HCT116 (cell line): ENCODE results near the gene KCNJ10.

ENCODE experiments used
- ATF3 ChIP-seq: IDR thresholded peaks from 2 replicates; pipeline ENCODE4 v1.6.1; 2012
- CEBPB ChIP-seq: IDR thresholded peaks from 2 replicates; pipeline ENCODE4 v1.6.1; 2012; ENCODE audit warnings: low read depth
- CTCF ChIP-seq, 3 experiments: fragments of 200-600 bp in 1 of 3; sonication (generic) in 1 of 3; IDR thresholded peaks in 2 of 3; conservative IDR thresholded peaks in 1 of 3; 2 replicates each; pipeline ENCODE4 v1.5.1; 2012 to 2017; ENCODE audit warnings: low read depth in 2 of 3, low read length in 2 of 3, antibody characterized with exemption in 1 of 3, borderline replicate concordance in 1 of 3, control low read depth in 1 of 3, mild to moderate bottlenecking in 1 of 3, mixed read lengths in 1 of 3, mixed run types in 1 of 3, moderate library complexity in 1 of 3; ENCODE audit not compliant: insufficient read depth in 1 of 3
- EZH2 ChIP-seq: fragments of 200-600 bp; sonication (generic); IDR thresholded peaks from 2 replicates; pipeline ENCODE4 v1.6.1; 2017; ENCODE audit warnings: antibody characterized with exemption, mixed run types
- JUND ChIP-seq: IDR thresholded peaks from 2 replicates; pipeline ENCODE4 v1.6.1; 2012
- POLR2A ChIP-seq: IDR thresholded peaks from 2 replicates; pipeline ENCODE4 v1.7.0; 2011; ENCODE audit warnings: borderline replicate concordance; ENCODE audit not compliant: insufficient read depth, insufficient read length; ENCODE audit errors: extremely low read depth
- POLR2AphosphoS5 ChIP-seq: IDR thresholded peaks from 2 replicates; pipeline ENCODE4 v1.6.1; 2011; ENCODE audit warnings: mild to moderate bottlenecking, low read depth, low read length, moderate library complexity
- SP1 ChIP-seq: IDR thresholded peaks from 2 replicates; pipeline ENCODE4 v1.6.1; 2012; ENCODE audit warnings: low read depth
- SRF ChIP-seq: IDR thresholded peaks from 2 replicates; pipeline ENCODE4 v1.6.1; 2012; ENCODE audit warnings: low read depth
- ZBTB33 ChIP-seq: IDR thresholded peaks from 2 replicates; pipeline ENCODE4 v1.6.1; 2011; ENCODE audit warnings: mild to moderate bottlenecking, low read length, moderate library complexity; ENCODE audit not compliant: insufficient replicate concordance; ENCODE audit errors: extremely low read depth
- ZNF274 ChIP-seq: fragments of 200-500 bp; sonication (Bioruptor generic); IDR thresholded peaks from 2 replicates; pipeline ENCODE4 v1.6.1; 2014; ENCODE audit warnings: mild to moderate bottlenecking, low read depth, low read length, inconsistent platforms

GRCh38 chr1:160009081-160009480 is 60.9 kb downstream of the KCNJ10 start:
- no peak for TF ChIP-seq CEBPB
- TF ChIP-seq CTCF (IDR thresholded peaks at IDR 0.05 in 2 of 3, conservative IDR thresholded peaks at IDR 0.05 in 1 of 3; ENCODE audit: borderline replicate concordance in 1 of 3, insufficient read depth in 1 of 3, low read depth in 2 of 3, low read length in 2 of 3) = no peak
- no peak for TF ChIP-seq JUND
- no peak for TF ChIP-seq POLR2A
- TF ChIP-seq POLR2AphosphoS5 = no peak
- no peak for TF ChIP-seq SP1
- no peak for TF ChIP-seq ATF3
- no peak for TF ChIP-seq SRF
- TF ChIP-seq ZBTB33 = no peak
- TF ChIP-seq ZNF274 = no peak
- TF ChIP-seq EZH2 = no peak
